ENCODE results near the gene APOL5. TPM values are rescaled to one million over a fixed set of nuclear protein-coding genes. Genes with fewer than 3 reads are reported as not detected.

The APOL5 gene
- total RNA-seq, 1 experiment from 2014 or later, result not detected

DNA sequence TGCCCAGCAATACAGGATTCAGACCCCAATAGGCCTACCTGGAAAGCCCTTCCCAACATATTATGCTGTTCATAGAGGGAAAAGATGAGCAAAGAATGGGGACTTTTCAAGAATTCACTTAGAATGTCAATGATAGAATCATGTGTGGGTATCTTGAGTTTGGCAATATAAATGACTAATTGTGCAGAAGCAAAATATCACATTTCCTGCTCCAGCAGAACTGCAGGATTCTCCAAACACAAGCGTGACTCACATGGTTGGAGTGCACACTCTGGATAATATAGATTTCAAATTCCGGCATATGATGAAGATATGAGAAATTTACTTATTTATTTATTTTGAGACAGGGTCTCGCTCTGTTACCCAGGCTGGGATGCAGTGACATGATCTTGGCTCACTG is 12.5 kb upstream of the APOL5 start:
- TF ChIP-seq, protein P1, sequence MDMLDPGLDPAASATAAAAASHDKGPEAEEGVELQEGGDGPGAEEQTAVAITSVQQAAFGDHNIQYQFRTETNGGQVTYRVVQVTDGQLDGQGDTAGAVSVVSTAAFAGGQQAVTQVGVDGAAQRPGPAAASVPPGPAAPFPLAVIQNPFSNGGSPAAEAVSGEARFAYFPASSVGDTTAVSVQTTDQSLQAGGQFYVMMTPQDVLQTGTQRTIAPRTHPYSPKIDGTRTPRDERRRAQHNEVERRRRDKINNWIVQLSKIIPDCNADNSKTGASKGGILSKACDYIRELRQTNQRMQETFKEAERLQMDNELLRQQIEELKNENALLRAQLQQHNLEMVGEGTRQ (CRISPR knock-in tag; IDR thresholded peaks at IDR 0.05), result no peak
- TF ChIP-seq, protein P2, sequence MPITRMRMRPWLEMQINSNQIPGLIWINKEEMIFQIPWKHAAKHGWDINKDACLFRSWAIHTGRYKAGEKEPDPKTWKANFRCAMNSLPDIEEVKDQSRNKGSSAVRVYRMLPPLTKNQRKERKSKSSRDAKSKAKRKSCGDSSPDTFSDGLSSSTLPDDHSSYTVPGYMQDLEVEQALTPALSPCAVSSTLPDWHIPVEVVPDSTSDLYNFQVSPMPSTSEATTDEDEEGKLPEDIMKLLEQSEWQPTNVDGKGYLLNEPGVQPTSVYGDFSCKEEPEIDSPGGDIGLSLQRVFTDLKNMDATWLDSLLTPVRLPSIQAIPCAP (CRISPR knock-in tag; IDR thresholded peaks at IDR 0.05), result no peak
- TF ChIP-seq GRHL2 (CRISPR knock-in tag; IDR thresholded peaks at IDR 0.05; ENCODE audit: insufficient replicate concordance, severe bottlenecking), result no peak
- TF ChIP-seq SP1 (CRISPR knock-in tag; conservative IDR thresholded peaks at IDR 0.05), result no peak
- TF ChIP-seq, protein P3, sequence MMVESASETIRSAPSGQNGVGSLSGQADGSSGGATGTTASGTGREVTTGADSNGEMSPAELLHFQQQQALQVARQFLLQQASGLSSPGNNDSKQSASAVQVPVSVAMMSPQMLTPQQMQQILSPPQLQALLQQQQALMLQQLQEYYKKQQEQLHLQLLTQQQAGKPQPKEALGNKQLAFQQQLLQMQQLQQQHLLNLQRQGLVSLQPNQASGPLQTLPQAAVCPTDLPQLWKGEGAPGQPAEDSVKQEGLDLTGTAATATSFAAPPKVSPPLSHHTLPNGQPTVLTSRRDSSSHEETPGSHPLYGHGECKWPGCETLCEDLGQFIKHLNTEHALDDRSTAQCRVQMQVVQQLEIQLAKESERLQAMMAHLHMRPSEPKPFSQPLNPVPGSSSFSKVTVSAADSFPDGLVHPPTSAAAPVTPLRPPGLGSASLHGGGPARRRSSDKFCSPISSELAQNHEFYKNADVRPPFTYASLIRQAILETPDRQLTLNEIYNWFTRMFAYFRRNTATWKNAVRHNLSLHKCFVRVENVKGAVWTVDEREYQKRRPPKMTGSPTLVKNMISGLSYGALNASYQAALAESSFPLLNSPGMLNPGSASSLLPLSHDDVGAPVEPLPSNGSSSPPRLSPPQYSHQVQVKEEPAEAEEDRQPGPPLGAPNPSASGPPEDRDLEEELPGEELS (CRISPR knock-in tag; IDR thresholded peaks at IDR 0.05), result no peak
- no peak for TF ChIP-seq CREB1 (CRISPR knock-in tag; IDR thresholded peaks at IDR 0.05)
- TF ChIP-seq GABPB1 (CRISPR knock-in tag; IDR thresholded peaks at IDR 0.05), result no peak
- TF ChIP-seq HMGA2 (CRISPR knock-in tag; IDR thresholded peaks at IDR 0.05), result no peak
- TF ChIP-seq, protein P4, sequence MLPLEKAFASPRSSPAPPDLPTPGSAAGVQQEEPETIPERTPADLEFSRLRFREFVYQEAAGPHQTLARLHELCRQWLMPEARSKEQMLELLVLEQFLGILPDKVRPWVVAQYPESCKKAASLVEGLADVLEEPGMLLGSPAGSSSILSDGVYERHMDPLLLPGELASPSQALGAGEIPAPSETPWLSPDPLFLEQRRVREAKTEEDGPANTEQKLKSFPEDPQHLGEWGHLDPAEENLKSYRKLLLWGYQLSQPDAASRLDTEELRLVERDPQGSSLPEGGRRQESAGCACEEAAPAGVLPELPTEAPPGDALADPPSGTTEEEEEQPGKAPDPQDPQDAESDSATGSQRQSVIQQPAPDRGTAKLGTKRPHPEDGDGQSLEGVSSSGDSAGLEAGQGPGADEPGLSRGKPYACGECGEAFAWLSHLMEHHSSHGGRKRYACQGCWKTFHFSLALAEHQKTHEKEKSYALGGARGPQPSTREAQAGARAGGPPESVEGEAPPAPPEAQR (CRISPR knock-in tag; IDR thresholded peaks at IDR 0.05), result no peak
- TF ChIP-seq ETV6 (CRISPR knock-in tag; IDR thresholded peaks at IDR 0.05), result no peak
- no peak for TF ChIP-seq ZNF232 (CRISPR knock-in tag; IDR thresholded peaks at IDR 0.05)
- Mint-ChIP-seq H3K4me1 (no peaks in the 10 kb centered on the region), H3K27me3 (ENCODE audit: low read depth) (no peaks in the 10 kb centered on the region), H3K9me3 (no peaks in the 10 kb centered on the region), H3K4me3 (no peak overlapping the region), H3K27ac (no peak overlapping the region), H3K36me3 (no peaks in the 10 kb centered on the region)
- no peak for DNase-seq (ENCODE audit: low spot score)
- CTCF ChIA-PET, result interaction anchor here (0.7 to 1.9 kb wide), 2 partner anchors 73 to 460 kb away, joined by 3 to 4 read pairs; no protein-coding TSS in a partner anchor
- ATAC-seq, result no peak
- POLR2A ChIA-PET, result interaction anchor here (0.6 kb wide), 1 partner anchor 33 kb away, joined by 3 read pairs; no protein-coding TSS in a partner anchor

DNA sequence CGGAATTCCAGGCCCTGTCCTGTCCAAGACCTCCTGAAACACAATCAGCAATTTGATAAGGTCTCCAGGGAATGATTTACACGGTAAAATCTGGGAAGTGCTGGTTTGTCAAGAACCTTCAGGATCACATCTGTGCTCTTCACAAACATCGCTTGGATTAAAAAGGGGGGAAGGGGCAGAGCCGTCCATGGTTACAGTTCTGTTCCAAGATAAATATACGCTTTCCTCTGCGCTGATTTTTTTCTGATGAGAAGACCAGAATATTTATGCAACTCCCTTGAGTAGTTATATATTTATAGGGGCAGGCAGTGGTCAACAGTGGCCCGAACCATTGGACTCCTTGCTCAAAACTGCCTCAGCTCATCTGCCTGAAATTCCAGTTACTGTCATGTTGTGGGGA is 9.2 kb upstream of the APOL5 start:
- no peak overlapping the region for H3K27ac Mint-ChIP-seq
- ChIA-PET POLR2A (no interaction called here), CTCF (no interaction called here)
- H3K4me3 Mint-ChIP-seq, result no peak overlapping the region
- no peaks in the 10 kb centered on the region for H3K4me1 Mint-ChIP-seq
- TF ChIP-seq, protein P5, sequence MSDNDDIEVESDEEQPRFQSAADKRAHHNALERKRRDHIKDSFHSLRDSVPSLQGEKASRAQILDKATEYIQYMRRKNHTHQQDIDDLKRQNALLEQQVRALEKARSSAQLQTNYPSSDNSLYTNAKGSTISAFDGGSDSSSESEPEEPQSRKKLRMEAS (CRISPR knock-in tag; IDR thresholded peaks at IDR 0.05), result no peak
- TF ChIP-seq ZNF671 (CRISPR knock-in tag; IDR thresholded peaks at IDR 0.05), result no peak
- TF ChIP-seq FOXP1 (CRISPR knock-in tag; IDR thresholded peaks at IDR 0.05; ENCODE audit: borderline replicate concordance), result no peak
- TF ChIP-seq, protein P6, sequence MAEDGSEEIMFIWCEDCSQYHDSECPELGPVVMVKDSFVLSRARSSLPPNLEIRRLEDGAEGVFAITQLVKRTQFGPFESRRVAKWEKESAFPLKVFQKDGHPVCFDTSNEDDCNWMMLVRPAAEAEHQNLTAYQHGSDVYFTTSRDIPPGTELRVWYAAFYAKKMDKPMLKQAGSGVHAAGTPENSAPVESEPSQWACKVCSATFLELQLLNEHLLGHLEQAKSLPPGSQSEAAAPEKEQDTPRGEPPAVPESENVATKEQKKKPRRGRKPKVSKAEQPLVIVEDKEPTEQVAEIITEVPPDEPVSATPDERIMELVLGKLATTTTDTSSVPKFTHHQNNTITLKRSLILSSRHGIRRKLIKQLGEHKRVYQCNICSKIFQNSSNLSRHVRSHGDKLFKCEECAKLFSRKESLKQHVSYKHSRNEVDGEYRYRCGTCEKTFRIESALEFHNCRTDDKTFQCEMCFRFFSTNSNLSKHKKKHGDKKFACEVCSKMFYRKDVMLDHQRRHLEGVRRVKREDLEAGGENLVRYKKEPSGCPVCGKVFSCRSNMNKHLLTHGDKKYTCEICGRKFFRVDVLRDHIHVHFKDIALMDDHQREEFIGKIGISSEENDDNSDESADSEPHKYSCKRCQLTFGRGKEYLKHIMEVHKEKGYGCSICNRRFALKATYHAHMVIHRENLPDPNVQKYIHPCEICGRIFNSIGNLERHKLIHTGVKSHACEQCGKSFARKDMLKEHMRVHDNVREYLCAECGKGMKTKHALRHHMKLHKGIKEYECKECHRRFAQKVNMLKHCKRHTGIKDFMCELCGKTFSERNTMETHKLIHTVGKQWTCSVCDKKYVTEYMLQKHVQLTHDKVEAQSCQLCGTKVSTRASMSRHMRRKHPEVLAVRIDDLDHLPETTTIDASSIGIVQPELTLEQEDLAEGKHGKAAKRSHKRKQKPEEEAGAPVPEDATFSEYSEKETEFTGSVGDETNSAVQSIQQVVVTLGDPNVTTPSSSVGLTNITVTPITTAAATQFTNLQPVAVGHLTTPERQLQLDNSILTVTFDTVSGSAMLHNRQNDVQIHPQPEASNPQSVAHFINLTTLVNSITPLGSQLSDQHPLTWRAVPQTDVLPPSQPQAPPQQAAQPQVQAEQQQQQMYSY (CRISPR knock-in tag; IDR thresholded peaks at IDR 0.05), result no peak
- TF ChIP-seq, protein P7, sequence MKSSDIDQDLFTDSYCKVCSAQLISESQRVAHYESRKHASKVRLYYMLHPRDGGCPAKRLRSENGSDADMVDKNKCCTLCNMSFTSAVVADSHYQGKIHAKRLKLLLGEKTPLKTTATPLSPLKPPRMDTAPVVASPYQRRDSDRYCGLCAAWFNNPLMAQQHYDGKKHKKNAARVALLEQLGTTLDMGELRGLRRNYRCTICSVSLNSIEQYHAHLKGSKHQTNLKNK (CRISPR knock-in tag; IDR thresholded peaks at IDR 0.05), result no peak
- no peak for TF ChIP-seq MYBL2 (CRISPR knock-in tag; IDR thresholded peaks at IDR 0.05)
- TF ChIP-seq NFE2L1 (CRISPR knock-in tag; IDR thresholded peaks at IDR 0.05), result no peak
- TF ChIP-seq, protein P3 (CRISPR knock-in tag; IDR thresholded peaks at IDR 0.05), result no peak
- TF ChIP-seq, protein P8, sequence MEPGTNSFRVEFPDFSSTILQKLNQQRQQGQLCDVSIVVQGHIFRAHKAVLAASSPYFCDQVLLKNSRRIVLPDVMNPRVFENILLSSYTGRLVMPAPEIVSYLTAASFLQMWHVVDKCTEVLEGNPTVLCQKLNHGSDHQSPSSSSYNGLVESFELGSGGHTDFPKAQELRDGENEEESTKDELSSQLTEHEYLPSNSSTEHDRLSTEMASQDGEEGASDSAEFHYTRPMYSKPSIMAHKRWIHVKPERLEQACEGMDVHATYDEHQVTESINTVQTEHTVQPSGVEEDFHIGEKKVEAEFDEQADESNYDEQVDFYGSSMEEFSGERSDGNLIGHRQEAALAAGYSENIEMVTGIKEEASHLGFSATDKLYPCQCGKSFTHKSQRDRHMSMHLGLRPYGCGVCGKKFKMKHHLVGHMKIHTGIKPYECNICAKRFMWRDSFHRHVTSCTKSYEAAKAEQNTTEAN (CRISPR knock-in tag; IDR thresholded peaks at IDR 0.05), result no peak
- ATAC-seq, result no peak
- peaks cover 9% of the 10 kb centered on the region for H3K9me3 Mint-ChIP-seq
- no peaks in the 10 kb centered on the region for H3K27me3 Mint-ChIP-seq (ENCODE audit: low read depth)
- no peaks in the 10 kb centered on the region for H3K36me3 Mint-ChIP-seq
- no peak for DNase-seq (ENCODE audit: low spot score)
